ENCODE data around the gene STPG1. TPM values are rescaled to one million over a fixed set of nuclear protein-coding genes. Genes with fewer than 3 reads are reported as not detected.

STPG1 gene
- total and polyA plus RNA-seq, 2 of the 13 experiments (the other 11 are each of a cell fraction or from before 2014, with no cell fraction given): 3.4 to 4.3 TPM

GRCh38 chr1:24386241-24386640, 27.3 kb downstream of the STPG1 start (continued):
- TF ChIP-seq BCL3 (CRISPR knock-in tag; IDR thresholded peaks at IDR 0.05): no peak

- H3K27me3 ChIP-seq (ENCODE audit: control insufficient read depth in 1 of 2, insufficient read depth in 2 of 2, low read length in 2 of 2): no peaks in the 10 kb centered on the region
- in situ Hi-C loops (cut with HindIII; ENCODE audit: extremely low pct_ligation_motif_present, low pct_unique_long_range_greater_than_20kb) (no loop called here), intact Hi-C loops (cut with micrococcal nuclease; ENCODE audit: unreplicated experiment) (loop anchor here (10.0 kb wide), 1 partner anchor 1021 kb away; the partner anchor contains the start of gene ZNF436)
- no TSS peak for BruUV-seq (replicated peaks)
- H4K20me1 ChIP-seq (ENCODE audit: insufficient read depth, low read length): no peaks in the 10 kb centered on the region
- no peak overlapping the region for H2AFZ ChIP-seq (ENCODE audit: low read length)
- TF ChIP-seq HNRNPUL1 (IDR thresholded peaks at IDR 0.05; ENCODE audit: low read depth, low read length) (no peak), STAG1 (CRISPR knock-in tag; IDR thresholded peaks at IDR 0.05) (peak; percentile 26; the same call in 1 of the 2 replicates), FOXO4 (CRISPR knock-in tag; conservative IDR thresholded peaks at IDR 0.05) (no peak), ZNF644 (CRISPR knock-in tag; IDR thresholded peaks at IDR 0.05; ENCODE audit: low read depth) (no peak), RNF219 (CRISPR knock-in tag; IDR thresholded peaks at IDR 0.05) (no peak), FOXO1 (CRISPR knock-in tag; IDR thresholded peaks at IDR 0.05) (no peak), ZMAT5 (CRISPR knock-in tag; IDR thresholded peaks at IDR 0.05; ENCODE audit: borderline replicate concordance, low read depth) (no peak), NFE2L2 (IDR thresholded peaks at IDR 0.05; ENCODE audit: low read length) (no peak), SPEN (CRISPR knock-in tag; IDR thresholded peaks at IDR 0.05; ENCODE audit: low read depth) (no peak), ZNF33B (CRISPR knock-in tag; IDR thresholded peaks at IDR 0.05) (no peak), CTCF (CRISPR knock-in tag; IDR thresholded peaks at IDR 0.05) (peak; percentile 48), THYN1 (CRISPR knock-in tag; IDR thresholded peaks at IDR 0.05; ENCODE audit: borderline replicate concordance, low read depth) (no peak), XRCC5 (optimal IDR thresholded peaks at IDR 0.05; ENCODE audit: low read length) (no peak)
- H3K4me3 ChIP-seq (replicated peaks in 1 of 3; ENCODE audit: insufficient read depth in 1 of 3, low read depth in 2 of 3, low read length in 3 of 3): no peak overlapping the region
- ChIA-PET CTCF (ENCODE audit: low intra/inter-chr PET ratio, low total read pairs) (no interaction called here), POLR2A (no interaction called here)
- ATAC-seq (peak; percentile 71), DNase-seq (ENCODE audit: low spot score) (no peak), FAIRE-seq (no peak)
- H3K4me1 ChIP-seq (ENCODE audit: insufficient read depth, low read length): peaks cover 18% of the 10 kb centered on the region
- no peaks in the 10 kb centered on the region; a peak in 1 of 5 replicates for H3K36me3 ChIP-seq (replicated peaks in 1 of 2; ENCODE audit: control insufficient read depth in 1 of 2, insufficient read depth in 2 of 2, low read length in 2 of 2)
- no peak overlapping the region for H3K4me2 ChIP-seq (ENCODE audit: low read depth, low read length)
- H3K79me2 ChIP-seq (ENCODE audit: insufficient read depth, low read length): no peaks in the 10 kb centered on the region
- 84% methylated on average over 12 of the region's 12 CpGs for WGBS (ENCODE audit: low lambda C conversion rate)
- no peak overlapping the region for H3K27ac ChIP-seq (ENCODE audit: extremely low read length, insufficient read depth, low read length)
- H3K9me3 ChIP-seq (ENCODE audit: low read length): no peaks in the 10 kb centered on the region
- no peak overlapping the region for H3K9ac ChIP-seq (ENCODE audit: insufficient read depth, low read depth, low read length)
Observed at GRCh38 chr1:24385160-24385940, 28.2 kb downstream of the STPG1 start.

Measured in HepG2 (cell line).